Panc1 (cell line): ENCODE data around the gene COL5A1. TPM values are rescaled to one million over a fixed set of nuclear protein-coding genes. Genes with fewer than 3 reads are reported as not detected.

Source experiments
- ATAC-seq: fragments of 200-7000 bp; cut with Tn5 transposase; 2 replicates; pipeline ENCODE4 v1.9.1; 2020; ENCODE audit warnings: mild to moderate bottlenecking, moderate library complexity
- BruUV-seq: library from RNA; stranded (reverse); fragments of 400-500 nt; replicated peaks from 2 replicates; lab custom pipeline; 2021; lab: Mats Ljungman, UMichigan
- CTCF ChIA-PET: fragments of 300-600 bp; sonication (Branson Sonifier 250); formaldehyde crosslinking; loops from one replicate; lab custom pipeline; 2022; ENCODE audit warnings: antibody characterized with exemption; lab: Charles Lee
- POLR2A ChIA-PET: fragments of 300-600 bp; sonication (Branson Sonifier 250); formaldehyde crosslinking; loops from one replicate; lab custom pipeline; 2022; ENCODE audit warnings: antibody characterized with exemption; lab: Charles Lee
- DNase-seq: peaks from one replicate; pipeline ENCODE4 v3.0.0-alpha.2; 2010; ENCODE audit warnings: low read depth, low spot score
- H3K27ac ChIP-seq: 2 replicates; pipeline ENCODE4 v1.5.1; 2011; ENCODE audit warnings: mild to moderate bottlenecking, low read length, inconsistent platforms
- H3K27me3 ChIP-seq: fragments of 200-500 bp; sonication (Bioruptor generic); 2 replicates; pipeline ENCODE4 v1.6.0; 2014; ENCODE audit warnings: low read length, inconsistent platforms; ENCODE audit not compliant: control insufficient read depth, insufficient read depth
- H3K36me3 ChIP-seq: fragments of 200-500 bp; sonication (Bioruptor generic); 2 replicates; pipeline ENCODE4 v1.5.1; 2014; ENCODE audit warnings: inconsistent platforms, mild to moderate bottlenecking, low read length, moderate library complexity; ENCODE audit not compliant: control insufficient read depth, insufficient read depth
- H3K4me1 ChIP-seq: 2 replicates; pipeline ENCODE4 v1.5.1; 2011; ENCODE audit warnings: inconsistent platforms, mild to moderate bottlenecking, low read length, moderate library complexity; ENCODE audit not compliant: control insufficient read depth, insufficient read depth
- H3K4me3 ChIP-seq, 2 experiments: 2 replicates each; pipeline ENCODE4 v1.5.1; 2011 to 2012; ENCODE audit warnings: low read depth in 2 of 2, low read length in 2 of 2, mild to moderate bottlenecking in 2 of 2, inconsistent platforms in 1 of 2, moderate library complexity in 1 of 2
- H3K9me3 ChIP-seq: fragments of 200-500 bp; sonication (Bioruptor generic); 2 replicates; pipeline ENCODE4 v1.5.1; 2014; ENCODE audit warnings: low read depth, mild to moderate bottlenecking, inconsistent platforms, low read length, moderate library complexity; ENCODE audit not compliant: control insufficient read depth, insufficient read depth
- CTCF ChIP-seq: fragments of 450-650 bp; IDR thresholded peaks from 2 replicates; pipeline ENCODE4 v1.5.1; 2017; ENCODE audit warnings: mild to moderate bottlenecking
- POLR2AphosphoS5 ChIP-seq: IDR thresholded peaks from 2 replicates; pipeline ENCODE4 v1.6.1; 2012; ENCODE audit warnings: mild to moderate bottlenecking, low read depth, low read length, moderate library complexity
- SIN3A ChIP-seq: IDR thresholded peaks from 2 replicates; pipeline ENCODE4 v1.6.1; 2012; ENCODE audit warnings: low read depth, mild to moderate bottlenecking, low read length, moderate library complexity, borderline replicate concordance; ENCODE audit not compliant: insufficient read depth
- TCF7L2 ChIP-seq: IDR thresholded peaks from 2 replicates; pipeline ENCODE4 v1.6.1; 2011; ENCODE audit warnings: mild to moderate bottlenecking, low read depth, low read length, inconsistent platforms
- in situ Hi-C: cut with HindIII; loops from 2 replicates; pipeline ENCODE4 v1.10.0; 2016; ENCODE audit warnings: low sequenced_read_pairs, low pct_unique_long_range_greater_than_20kb
- intact Hi-C: fragments of 100-400 bp; cut with micrococcal nuclease; formaldehyde crosslinking; loops from one replicate; pipeline ENCODE4 v1.10.0; 2022; ENCODE audit not compliant: unreplicated experiment
- total RNA-seq: library from RNA; stranded (reverse); gene quantifications from one replicate; pipeline ENCODE4 v1.2.1, GENCODE V29; 2021; ENCODE audit not compliant: unreplicated experiment
- TF ChIP-seq, protein P1 (sequence below), 2 experiments: IDR thresholded peaks; 2 replicates each; pipeline ENCODE4 v1.6.1; 2011 to 2012; ENCODE audit warnings: low read depth in 2 of 2, control low read depth in 1 of 2, low read length in 1 of 2, mild to moderate bottlenecking in 1 of 2, moderate library complexity in 1 of 2; ENCODE audit not compliant: insufficient read depth in 1 of 2

COL5A1 gene
- total RNA-seq, 1 experiment from 2014 or later: 5.7 TPM

DNA sequence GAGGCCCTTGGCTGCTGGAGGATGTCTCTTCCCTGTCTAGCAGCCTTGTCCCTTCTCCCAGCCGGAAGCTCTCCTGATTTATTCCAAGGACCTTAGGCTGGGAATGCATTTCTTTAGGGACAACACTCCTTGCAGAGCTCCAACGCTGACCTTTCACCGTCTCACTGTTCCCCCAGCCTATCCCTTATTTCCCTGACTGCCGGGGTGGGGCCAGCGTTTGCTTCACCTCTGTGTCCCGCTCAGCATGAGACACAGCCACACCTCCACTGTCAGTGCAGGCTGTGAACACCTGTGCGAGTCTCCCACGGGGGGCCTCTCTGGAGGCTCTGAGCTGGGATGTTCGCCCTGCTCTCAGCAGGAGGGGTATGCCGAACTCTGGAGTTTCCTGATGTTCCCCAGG is 132.8 kb downstream of the COL5A1 start:
- no TSS peak for BruUV-seq
- no peaks in the 10 kb centered on the region for H3K27me3 ChIP-seq
- ATAC-seq: no peak
- in situ Hi-C loops: no loop called here
- no peaks in the 10 kb centered on the region for H3K9me3 ChIP-seq
- H3K27ac ChIP-seq: no peak overlapping the region
- ChIA-PET POLR2A (no interaction called here), CTCF (no interaction called here)
- no peaks in the 10 kb centered on the region; the same call in 1 of the 2 replicates for H3K4me1 ChIP-seq
- no peak for DNase-seq
- no peak overlapping the region for H3K4me3 ChIP-seq
- TF ChIP-seq, protein P1, sequence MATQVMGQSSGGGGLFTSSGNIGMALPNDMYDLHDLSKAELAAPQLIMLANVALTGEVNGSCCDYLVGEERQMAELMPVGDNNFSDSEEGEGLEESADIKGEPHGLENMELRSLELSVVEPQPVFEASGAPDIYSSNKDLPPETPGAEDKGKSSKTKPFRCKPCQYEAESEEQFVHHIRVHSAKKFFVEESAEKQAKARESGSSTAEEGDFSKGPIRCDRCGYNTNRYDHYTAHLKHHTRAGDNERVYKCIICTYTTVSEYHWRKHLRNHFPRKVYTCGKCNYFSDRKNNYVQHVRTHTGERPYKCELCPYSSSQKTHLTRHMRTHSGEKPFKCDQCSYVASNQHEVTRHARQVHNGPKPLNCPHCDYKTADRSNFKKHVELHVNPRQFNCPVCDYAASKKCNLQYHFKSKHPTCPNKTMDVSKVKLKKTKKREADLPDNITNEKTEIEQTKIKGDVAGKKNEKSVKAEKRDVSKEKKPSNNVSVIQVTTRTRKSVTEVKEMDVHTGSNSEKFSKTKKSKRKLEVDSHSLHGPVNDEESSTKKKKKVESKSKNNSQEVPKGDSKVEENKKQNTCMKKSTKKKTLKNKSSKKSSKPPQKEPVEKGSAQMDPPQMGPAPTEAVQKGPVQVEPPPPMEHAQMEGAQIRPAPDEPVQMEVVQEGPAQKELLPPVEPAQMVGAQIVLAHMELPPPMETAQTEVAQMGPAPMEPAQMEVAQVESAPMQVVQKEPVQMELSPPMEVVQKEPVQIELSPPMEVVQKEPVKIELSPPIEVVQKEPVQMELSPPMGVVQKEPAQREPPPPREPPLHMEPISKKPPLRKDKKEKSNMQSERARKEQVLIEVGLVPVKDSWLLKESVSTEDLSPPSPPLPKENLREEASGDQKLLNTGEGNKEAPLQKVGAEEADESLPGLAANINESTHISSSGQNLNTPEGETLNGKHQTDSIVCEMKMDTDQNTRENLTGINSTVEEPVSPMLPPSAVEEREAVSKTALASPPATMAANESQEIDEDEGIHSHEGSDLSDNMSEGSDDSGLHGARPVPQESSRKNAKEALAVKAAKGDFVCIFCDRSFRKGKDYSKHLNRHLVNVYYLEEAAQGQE (IDR thresholded peaks at IDR 0.05; ENCODE audit: insufficient read depth in 1 of 2, low read depth in 2 of 2, low read length in 1 of 2): no peak
- TF ChIP-seq CTCF (no peak), SIN3A (no peak), TCF7L2 (no peak), POLR2AphosphoS5 (no peak)
- H3K36me3 ChIP-seq: no peaks in the 10 kb centered on the region
- intact Hi-C loops: no loop called here

GRCh38 chr9:134775081-134775951 is 133.7 kb downstream of the COL5A1 start:
- DNase-seq (no peak), ATAC-seq (no peak)
- intact Hi-C loops (no loop called here), in situ Hi-C loops (no loop called here)
- H3K36me3 ChIP-seq: no peaks in the 10 kb centered on the region
- TF ChIP-seq POLR2AphosphoS5 (no peak), TCF7L2 (no peak), CTCF (no peak), SIN3A (no peak)
- TF ChIP-seq, protein P1 (IDR thresholded peaks at IDR 0.05; ENCODE audit: insufficient read depth in 1 of 2, low read depth in 2 of 2, low read length in 1 of 2): no peak
- BruUV-seq: no TSS peak
- H3K27ac ChIP-seq: no peak overlapping the region
- POLR2A ChIA-PET: no interaction called here
- no peak overlapping the region for H3K4me3 ChIP-seq
- CTCF ChIA-PET: interaction anchor here (0.5 kb wide), 1 partner anchor 209 kb away, joined by 5 read pairs; no protein-coding TSS in a partner anchor
- H3K4me1 ChIP-seq: no peaks in the 10 kb centered on the region; the same call in 1 of the 2 replicates
- H3K27me3 ChIP-seq: no peaks in the 10 kb centered on the region
- no peaks in the 10 kb centered on the region for H3K9me3 ChIP-seq
